Measurements from ENCODE around the gene BACE1. TPM values are rescaled to one million over a fixed set of nuclear protein-coding genes. Genes with fewer than 3 reads are reported as not detected.
A peak's percentile ranks its signal among the peaks of the same experiment; 100 is the strongest.

Gene BACE1
- polyA plus RNA-seq, 1 of the 3 experiments (the other 2 are of a cell fraction): 37.8 TPM

DNA sequence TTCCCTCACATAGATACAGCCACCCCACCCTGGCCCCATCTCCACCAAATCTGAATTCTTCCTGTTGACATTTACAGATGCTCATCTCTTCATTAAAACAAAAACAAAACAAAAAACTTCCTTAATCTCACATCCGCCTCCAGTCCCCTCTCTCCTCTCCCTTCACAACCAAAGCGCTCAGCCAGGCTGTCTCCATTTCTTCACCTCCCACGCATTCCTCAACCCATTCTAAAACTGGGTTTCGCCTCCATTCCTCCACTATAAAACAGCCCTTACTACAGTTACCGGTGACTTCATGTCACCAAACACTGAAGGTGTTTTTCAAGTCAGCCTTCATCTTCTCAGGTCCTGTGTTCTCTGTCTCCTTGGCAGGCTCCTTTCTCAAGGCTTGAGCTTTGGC, 15.3 kb downstream of the BACE1 start:
- Histone ChIP-seq H3K9me2 (no peaks in the 10 kb centered on the region), H3K9me3 (no peaks in the 10 kb centered on the region), H3K27ac (ENCODE audit: low read depth in 2 of 2, low read length in 1 of 2) (no peak overlapping the region), H4K20me1 (ENCODE audit: insufficient read depth) (no peaks in the 10 kb centered on the region), H3K4me2 (no peak overlapping the region), H3K36me3 (replicated peaks in 1 of 2; ENCODE audit: control insufficient read depth in 1 of 2, insufficient read depth in 2 of 2, low read length in 1 of 2) (no peaks in the 10 kb centered on the region), H2AFZ (ENCODE audit: low read depth) (no peak overlapping the region), H3F3A (replicated peaks; ENCODE audit: insufficient read depth) (no peaks in the 10 kb centered on the region), H3K27me3 (ENCODE audit: insufficient read depth) (no peaks in the 10 kb centered on the region), H3K4me1 (ENCODE audit: control insufficient read depth in 1 of 2, insufficient read depth in 2 of 2, low read depth in 1 of 2, low read length in 1 of 2) (peaks cover 0 to 15% of the 10 kb centered on the region in 2 experiments; a peak in 1 of 4 replicates), H3K79me2 (ENCODE audit: insufficient read depth) (0 out of 2 replicates have a peak, but pooled peaks cover 4% of the 10 kb centered on the region), H3K9ac (no peak overlapping the region), H3K4me3 (ENCODE audit: low read depth in 2 of 2, low read length in 1 of 2) (no peak overlapping the region)
- TF ChIP-seq YY1 (IDR thresholded peaks at IDR 0.05; ENCODE audit: low read depth) (no peak), RCOR1 (IDR thresholded peaks at IDR 0.05; ENCODE audit: low read length) (no peak), PBX3 (IDR thresholded peaks at IDR 0.05) (no peak), SMC3 (IDR thresholded peaks at IDR 0.05; ENCODE audit: low read depth, low read length) (no peak)
- TF ChIP-seq, protein P1, sequence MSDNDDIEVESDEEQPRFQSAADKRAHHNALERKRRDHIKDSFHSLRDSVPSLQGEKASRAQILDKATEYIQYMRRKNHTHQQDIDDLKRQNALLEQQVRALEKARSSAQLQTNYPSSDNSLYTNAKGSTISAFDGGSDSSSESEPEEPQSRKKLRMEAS (IDR thresholded peaks at IDR 0.05; ENCODE audit: low read depth): no peak
- TF ChIP-seq, protein P2, sequence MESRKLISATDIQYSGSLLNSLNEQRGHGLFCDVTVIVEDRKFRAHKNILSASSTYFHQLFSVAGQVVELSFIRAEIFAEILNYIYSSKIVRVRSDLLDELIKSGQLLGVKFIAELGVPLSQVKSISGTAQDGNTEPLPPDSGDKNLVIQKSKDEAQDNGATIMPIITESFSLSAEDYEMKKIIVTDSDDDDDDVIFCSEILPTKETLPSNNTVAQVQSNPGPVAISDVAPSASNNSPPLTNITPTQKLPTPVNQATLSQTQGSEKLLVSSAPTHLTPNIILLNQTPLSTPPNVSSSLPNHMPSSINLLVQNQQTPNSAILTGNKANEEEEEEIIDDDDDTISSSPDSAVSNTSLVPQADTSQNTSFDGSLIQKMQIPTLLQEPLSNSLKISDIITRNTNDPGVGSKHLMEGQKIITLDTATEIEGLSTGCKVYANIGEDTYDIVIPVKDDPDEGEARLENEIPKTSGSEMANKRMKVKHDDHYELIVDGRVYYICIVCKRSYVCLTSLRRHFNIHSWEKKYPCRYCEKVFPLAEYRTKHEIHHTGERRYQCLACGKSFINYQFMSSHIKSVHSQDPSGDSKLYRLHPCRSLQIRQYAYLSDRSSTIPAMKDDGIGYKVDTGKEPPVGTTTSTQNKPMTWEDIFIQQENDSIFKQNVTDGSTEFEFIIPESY (IDR thresholded peaks at IDR 0.05; ENCODE audit: borderline replicate concordance, low read depth): no peak
- TF ChIP-seq, protein P3, sequence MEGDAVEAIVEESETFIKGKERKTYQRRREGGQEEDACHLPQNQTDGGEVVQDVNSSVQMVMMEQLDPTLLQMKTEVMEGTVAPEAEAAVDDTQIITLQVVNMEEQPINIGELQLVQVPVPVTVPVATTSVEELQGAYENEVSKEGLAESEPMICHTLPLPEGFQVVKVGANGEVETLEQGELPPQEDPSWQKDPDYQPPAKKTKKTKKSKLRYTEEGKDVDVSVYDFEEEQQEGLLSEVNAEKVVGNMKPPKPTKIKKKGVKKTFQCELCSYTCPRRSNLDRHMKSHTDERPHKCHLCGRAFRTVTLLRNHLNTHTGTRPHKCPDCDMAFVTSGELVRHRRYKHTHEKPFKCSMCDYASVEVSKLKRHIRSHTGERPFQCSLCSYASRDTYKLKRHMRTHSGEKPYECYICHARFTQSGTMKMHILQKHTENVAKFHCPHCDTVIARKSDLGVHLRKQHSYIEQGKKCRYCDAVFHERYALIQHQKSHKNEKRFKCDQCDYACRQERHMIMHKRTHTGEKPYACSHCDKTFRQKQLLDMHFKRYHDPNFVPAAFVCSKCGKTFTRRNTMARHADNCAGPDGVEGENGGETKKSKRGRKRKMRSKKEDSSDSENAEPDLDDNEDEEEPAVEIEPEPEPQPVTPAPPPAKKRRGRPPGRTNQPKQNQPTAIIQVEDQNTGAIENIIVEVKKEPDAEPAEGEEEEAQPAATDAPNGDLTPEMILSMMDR (IDR thresholded peaks at IDR 0.05): no peak
- CTCF ChIA-PET: interaction anchor here (0.8 to 0.9 kb wide), 2 partner anchors 13 to 75 kb away, joined by 3 read pairs; no protein-coding TSS in a partner anchor
- DNase-seq: no peak
- POLR2A ChIA-PET: no interaction called here
- 91% methylated on average over 5 of the region's 5 CpGs for WGBS (ENCODE audit: low lambda C conversion rate)

DNA sequence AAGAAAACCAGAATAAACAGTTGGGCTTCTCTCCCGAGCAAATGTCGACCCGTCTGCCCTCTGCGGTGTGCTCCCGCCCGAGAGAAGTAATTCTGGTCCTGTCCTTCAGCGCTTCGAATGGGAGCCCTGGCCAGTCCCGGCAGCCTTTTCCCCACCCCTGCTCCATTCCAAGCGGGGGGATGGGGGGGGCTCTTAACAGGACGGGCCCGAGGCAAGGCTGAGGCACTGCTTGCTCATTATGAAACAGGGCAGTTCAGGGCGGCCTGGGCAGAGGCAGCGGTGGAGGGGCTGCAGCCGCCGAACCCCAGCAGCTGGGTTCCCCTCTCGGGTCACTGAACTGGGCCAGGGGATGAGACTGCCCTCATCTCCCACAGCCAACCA, 15.8 kb downstream of the BACE1 start:
- ChIA-PET POLR2A (no interaction called here), CTCF (interaction anchor here (0.9 kb wide), 1 partner anchor 14 kb away, joined by 3 read pairs; no protein-coding TSS in a partner anchor)
- no peaks in the 10 kb centered on the region for H3F3A ChIP-seq (replicated peaks; ENCODE audit: insufficient read depth)
- TF ChIP-seq SMC3 (IDR thresholded peaks at IDR 0.05; ENCODE audit: low read depth, low read length): no peak
- TF ChIP-seq, protein P3 (IDR thresholded peaks at IDR 0.05): no peak
- TF ChIP-seq MEF2A (IDR thresholded peaks at IDR 0.05; ENCODE audit: borderline replicate concordance, low read depth): no peak
- no peak for TF ChIP-seq TAF1 (IDR thresholded peaks at IDR 0.05; ENCODE audit: borderline replicate concordance, low read depth, low read length)
- no peak overlapping the region for H3K4me2 ChIP-seq
- no peaks in the 10 kb centered on the region for H3K36me3 ChIP-seq (replicated peaks in 1 of 2; ENCODE audit: control insufficient read depth in 1 of 2, insufficient read depth in 2 of 2, low read length in 1 of 2)
- H3K4me3 ChIP-seq (ENCODE audit: low read depth in 2 of 2, low read length in 1 of 2): no peak overlapping the region
- peak; percentile 76 for DNase-seq
- no peaks in the 10 kb centered on the region for H3K27me3 ChIP-seq (ENCODE audit: insufficient read depth)
- H3K9me2 ChIP-seq: no peaks in the 10 kb centered on the region
- H3K9me3 ChIP-seq: no peaks in the 10 kb centered on the region
- WGBS (ENCODE audit: low lambda C conversion rate): 70% methylated on average over 10 of the region's 17 CpGs
- H3K79me2 ChIP-seq (ENCODE audit: insufficient read depth): 0 out of 2 replicates have a peak, but pooled peaks cover 4% of the 10 kb centered on the region
- peaks cover 0 to 15% of the 10 kb centered on the region in 2 experiments; a peak in 1 of 4 replicates for H3K4me1 ChIP-seq (ENCODE audit: control insufficient read depth in 1 of 2, insufficient read depth in 2 of 2, low read depth in 1 of 2, low read length in 1 of 2)
- H3K27ac ChIP-seq (ENCODE audit: low read depth in 2 of 2, low read length in 1 of 2): no peak overlapping the region
- H3K9ac ChIP-seq: no peak overlapping the region
- no peaks in the 10 kb centered on the region for H4K20me1 ChIP-seq (ENCODE audit: insufficient read depth)
- H2AFZ ChIP-seq (ENCODE audit: low read depth): no peak overlapping the region

Data from SK-N-SH (cell line).